Measurements from ENCODE around the gene ZNF438.

- TF ChIP-seq REST (IDR thresholded peaks at IDR 0.05; ENCODE audit: insufficient replicate concordance, low read depth) (peak; percentile 18), CTCF (IDR thresholded peaks at IDR 0.05; ENCODE audit: insufficient read depth, low read length) (no peak), POLR2AphosphoS5 (IDR thresholded peaks at IDR 0.05; ENCODE audit: low read depth) (peak; percentile 52; the same call in 1 of the 2 replicates)
Measured at GRCh38 chr10:31000867-31001266, 30.8 kb downstream of the ZNF438 start.
